Neuron (in vitro differentiated cells): Measurements from ENCODE around the gene NADSYN1.

Experiments
- H2AFZ ChIP-seq: one replicate; pipeline ENCODE4 v1.6.1; 2013; ENCODE audit warnings: low read depth, mild to moderate bottlenecking, inconsistent platforms, low read length, moderate library complexity
- H3K27me3 ChIP-seq: one replicate; pipeline ENCODE4 v1.6.1; 2013; ENCODE audit warnings: low read length; ENCODE audit not compliant: insufficient read depth
- H3K36me3 ChIP-seq: one replicate; pipeline ENCODE4 v1.6.1; 2013; ENCODE audit warnings: low read length; ENCODE audit not compliant: insufficient read depth
- H3K4me1 ChIP-seq: one replicate; pipeline ENCODE4 v1.6.1; 2013; ENCODE audit warnings: low read length; ENCODE audit not compliant: insufficient read depth
- H3K4me3 ChIP-seq: 2 replicates; pipeline ENCODE4 v1.5.1; 2013; ENCODE audit warnings: mild to moderate bottlenecking, low read length, moderate library complexity
- H3K9me3 ChIP-seq: one replicate; pipeline ENCODE4 v1.6.1; 2013; ENCODE audit warnings: low read length

The NADSYN1 gene

DNA sequence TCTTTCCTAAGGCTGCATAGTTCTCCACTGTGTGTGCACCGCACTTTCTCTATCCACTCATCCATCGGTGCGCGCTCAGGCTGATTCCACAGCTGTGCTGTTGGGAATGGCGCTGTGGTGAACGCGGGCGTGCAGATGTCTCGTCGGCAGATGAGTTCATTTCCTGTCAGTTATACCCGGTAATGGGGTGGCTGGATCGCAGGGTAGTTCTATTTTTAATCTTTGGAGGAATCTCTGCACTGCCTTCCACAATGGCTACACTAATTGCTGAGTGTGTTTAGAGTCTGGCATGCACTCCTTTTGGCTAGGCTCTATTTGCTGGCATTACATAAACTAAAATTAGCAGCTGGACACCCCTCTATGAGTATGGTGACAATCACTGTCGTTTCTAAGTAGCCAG, 46.1 kb downstream of the NADSYN1 start:
- Histone ChIP-seq H3K36me3 (peaks cover 52% of the 10 kb centered on the region), H3K4me1 (no peaks in the 10 kb centered on the region), H3K27me3 (no peaks in the 10 kb centered on the region), H3K9me3 (peaks cover 9% of the 10 kb centered on the region), H2AFZ (no peak overlapping the region), H3K4me3 (no peak overlapping the region)

DNA sequence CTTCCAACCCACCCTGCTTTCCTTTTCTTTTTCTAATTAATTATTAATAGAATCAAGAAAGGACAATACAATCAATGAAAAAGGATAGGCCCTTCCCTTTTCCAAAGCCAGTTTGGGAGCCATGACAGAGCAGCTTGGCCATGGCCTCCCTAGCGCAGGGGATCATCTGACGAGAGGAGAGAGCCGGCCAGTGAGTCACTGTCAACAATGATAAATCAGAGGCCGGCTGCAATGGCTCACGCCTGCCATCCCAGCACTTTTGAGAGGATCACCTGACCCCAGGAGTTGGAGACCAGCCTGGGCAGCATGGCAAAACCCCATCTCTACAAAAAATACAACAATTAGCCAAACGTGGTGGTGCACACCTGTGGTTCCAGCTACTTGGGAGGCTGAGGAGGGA, 46.5 kb downstream of the NADSYN1 start:
- Histone ChIP-seq H3K4me1 (peaks cover 4% of the 10 kb centered on the region), H3K36me3 (peaks cover 51% of the 10 kb centered on the region), H3K4me3 (no peak overlapping the region), H3K9me3 (peaks cover 9% of the 10 kb centered on the region), H2AFZ (no peak overlapping the region), H3K27me3 (no peaks in the 10 kb centered on the region)

DNA sequence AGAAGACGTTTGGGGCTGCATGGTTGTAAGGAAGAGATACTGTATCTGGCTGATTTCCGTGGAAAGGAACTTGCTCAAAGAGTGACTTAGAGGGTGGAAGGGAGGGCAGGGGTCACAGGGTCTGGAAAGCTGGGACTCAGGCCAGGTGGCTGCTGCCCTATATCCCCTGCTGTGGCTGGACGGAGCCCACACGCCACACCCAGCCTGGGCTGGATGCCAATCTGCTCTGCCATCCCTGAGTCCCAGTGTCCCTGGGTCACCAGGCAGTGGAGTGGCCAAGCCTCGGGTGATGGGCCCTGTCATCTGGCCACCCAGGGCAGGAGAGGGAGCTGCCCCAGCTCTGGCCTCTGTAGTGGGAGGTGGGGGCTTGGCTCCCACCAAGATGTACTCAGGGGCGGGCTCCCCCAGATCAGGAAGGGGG, 47.6 kb downstream of the NADSYN1 start:
- Histone ChIP-seq H3K4me1 (peaks cover 7% of the 10 kb centered on the region), H3K4me3 (no peak overlapping the region), H3K9me3 (peaks cover 8% of the 10 kb centered on the region), H2AFZ (no peak overlapping the region), H3K36me3 (peaks cover 47% of the 10 kb centered on the region), H3K27me3 (no peaks in the 10 kb centered on the region)

DNA sequence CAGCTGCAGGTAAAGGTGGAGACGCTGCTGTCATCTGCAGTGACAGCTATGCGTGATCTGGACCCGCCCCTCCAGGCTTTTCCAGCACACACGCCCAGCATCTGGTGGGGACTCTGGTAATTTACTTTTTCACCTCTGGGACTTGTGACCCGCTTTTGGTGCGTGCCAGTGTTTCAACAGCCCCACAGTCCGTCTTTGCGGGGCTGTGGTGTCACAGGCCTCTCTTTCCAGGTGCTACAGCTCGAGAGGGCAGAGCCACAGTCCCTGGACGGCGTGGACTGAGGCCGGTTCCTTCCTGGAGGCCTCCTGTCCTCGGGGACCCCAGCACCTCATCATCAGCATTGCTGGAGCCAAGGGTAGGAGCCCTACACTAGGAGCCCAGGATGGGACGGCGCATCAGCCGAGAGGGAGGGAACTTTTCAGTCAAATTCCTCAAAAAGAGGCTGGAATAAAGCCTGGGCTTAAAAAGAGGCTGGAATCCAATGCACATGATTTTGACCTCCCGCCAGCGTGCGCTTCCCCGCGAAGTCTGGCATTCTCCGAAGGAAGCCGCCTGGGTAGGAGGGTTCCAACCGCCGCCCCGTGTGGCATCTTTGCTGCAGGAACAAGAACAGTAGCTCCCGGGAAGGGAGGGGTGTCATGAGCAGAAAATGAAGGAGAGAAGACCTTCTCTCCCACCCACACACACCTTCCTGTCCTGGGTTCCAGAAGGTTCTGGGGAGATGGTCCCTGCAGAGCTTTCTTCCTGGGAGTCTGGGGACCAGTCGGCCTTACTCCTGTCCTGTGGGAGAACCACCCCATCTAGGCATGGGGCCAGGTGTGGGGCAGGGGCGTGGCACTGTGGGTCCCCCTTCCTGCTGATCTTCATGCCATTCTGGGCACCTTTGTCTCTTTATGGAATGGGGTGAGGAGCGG, 48.3 kb downstream of the NADSYN1 start:
- peaks cover 1% of the 10 kb centered on the region for H3K9me3 ChIP-seq
- no peak overlapping the region for H3K4me3 ChIP-seq
- no peaks in the 10 kb centered on the region for H3K27me3 ChIP-seq
- H3K36me3 ChIP-seq = peaks cover 40% of the 10 kb centered on the region
- peaks cover 7% of the 10 kb centered on the region for H3K4me1 ChIP-seq
- no peak overlapping the region for H2AFZ ChIP-seq

DNA sequence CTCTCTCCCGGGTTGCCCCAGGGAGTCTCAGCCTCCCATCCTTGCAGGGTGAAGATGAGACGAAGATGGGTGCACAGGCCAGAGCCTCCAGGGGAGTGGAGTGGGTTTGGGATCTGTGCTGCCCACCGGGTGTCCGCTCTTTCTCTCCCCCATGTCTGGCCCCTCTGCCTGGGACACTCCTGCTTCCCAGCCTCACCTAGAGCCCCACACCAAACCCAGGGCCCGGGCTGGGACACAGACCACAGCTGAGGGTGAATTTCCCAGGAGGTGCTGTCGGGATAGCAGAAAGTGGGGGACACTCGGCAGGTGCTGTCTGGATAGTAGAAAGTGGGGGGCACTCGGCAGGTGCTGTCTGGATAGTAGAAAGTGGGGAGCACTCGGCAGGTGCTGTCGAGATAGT, 49.0 kb downstream of the NADSYN1 start:
- H3K4me1 ChIP-seq = peaks cover 7% of the 10 kb centered on the region
- no peak overlapping the region for H2AFZ ChIP-seq
- H3K9me3 ChIP-seq = no peaks in the 10 kb centered on the region
- peaks cover 38% of the 10 kb centered on the region for H3K36me3 ChIP-seq
- no peaks in the 10 kb centered on the region for H3K27me3 ChIP-seq
- H3K4me3 ChIP-seq = no peak overlapping the region

DNA sequence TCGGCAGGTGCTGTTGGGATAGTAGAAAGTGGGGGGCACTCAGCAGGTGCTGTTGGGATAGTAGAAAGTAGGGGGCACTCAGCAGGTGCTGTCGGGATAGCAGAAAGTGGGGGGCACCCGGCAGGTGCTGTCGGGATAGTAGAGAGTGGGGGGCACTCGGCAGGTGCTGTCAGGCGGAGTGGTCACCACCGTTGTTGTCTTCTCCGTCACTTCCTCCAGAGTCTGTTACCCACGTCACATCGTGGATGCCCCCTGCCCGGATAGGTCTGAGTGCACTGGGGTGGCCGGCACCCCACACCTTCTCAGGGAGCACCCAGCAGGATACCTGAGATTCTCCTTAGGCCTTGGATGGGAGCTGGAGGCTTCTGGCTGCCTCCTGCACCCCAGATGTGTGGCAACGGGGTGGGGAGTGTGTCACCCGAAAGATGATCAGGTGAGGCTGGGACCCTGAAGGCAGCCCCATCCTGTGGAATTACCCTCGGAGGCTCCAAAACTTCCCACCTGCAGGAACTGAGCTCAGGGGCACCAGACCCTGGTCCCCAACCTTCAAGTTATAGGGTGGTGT, 50.0 kb downstream of the NADSYN1 start:
- Histone ChIP-seq H3K27me3 (no peaks in the 10 kb centered on the region), H3K4me3 (no peak overlapping the region), H3K4me1 (peaks cover 7% of the 10 kb centered on the region), H2AFZ (no peak overlapping the region), H3K36me3 (peaks cover 28% of the 10 kb centered on the region), H3K9me3 (no peaks in the 10 kb centered on the region)

DNA sequence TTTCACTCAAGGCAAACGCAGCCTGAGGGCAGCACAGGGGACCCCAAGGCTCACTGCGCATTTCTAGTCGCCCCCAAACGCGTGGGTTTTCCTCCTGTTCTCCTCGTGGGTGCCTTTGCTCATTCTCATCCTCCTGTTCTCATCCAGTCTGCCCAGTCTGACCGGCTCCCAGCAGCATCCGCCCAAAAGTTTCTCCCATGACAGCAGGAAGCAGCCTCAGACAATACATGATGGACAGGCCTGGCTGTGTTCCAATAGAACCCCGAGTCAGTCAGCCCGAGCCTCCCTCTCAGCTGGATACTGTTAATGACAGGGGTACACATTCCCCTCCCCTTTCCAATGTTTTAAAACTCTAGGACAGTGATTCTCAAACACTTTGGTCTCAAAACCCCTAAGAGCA, 51.5 kb downstream of the NADSYN1 start:
- no peak overlapping the region for H2AFZ ChIP-seq
- H3K4me3 ChIP-seq = no peak overlapping the region
- no peaks in the 10 kb centered on the region for H3K27me3 ChIP-seq
- H3K4me1 ChIP-seq = peaks cover 7% of the 10 kb centered on the region
- no peaks in the 10 kb centered on the region for H3K9me3 ChIP-seq
- H3K36me3 ChIP-seq = peaks cover 13% of the 10 kb centered on the region

DNA sequence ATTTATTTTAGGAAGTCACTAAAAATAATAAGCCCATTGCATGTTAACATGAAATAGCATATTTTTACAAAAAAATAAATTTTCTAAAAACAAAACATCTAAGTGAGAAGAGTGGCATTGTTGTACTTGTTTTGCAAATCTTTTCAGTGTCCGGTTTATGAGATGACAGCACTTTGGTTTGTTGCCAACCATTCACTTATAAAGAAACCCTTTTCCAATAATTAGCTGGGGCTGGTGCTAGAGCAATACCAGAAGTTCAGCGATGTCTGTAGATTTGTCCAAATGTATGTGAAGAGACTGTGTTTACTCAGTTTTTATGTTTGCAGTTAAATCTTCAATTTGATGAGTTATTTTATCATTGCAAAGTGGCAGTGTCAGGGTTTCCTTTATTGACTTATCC, 52.0 kb downstream of the NADSYN1 start:
- Histone ChIP-seq H3K9me3 (no peaks in the 10 kb centered on the region), H3K4me1 (peaks cover 7% of the 10 kb centered on the region), H2AFZ (no peak overlapping the region), H3K27me3 (no peaks in the 10 kb centered on the region), H3K36me3 (peaks cover 10% of the 10 kb centered on the region), H3K4me3 (no peak overlapping the region)

DNA sequence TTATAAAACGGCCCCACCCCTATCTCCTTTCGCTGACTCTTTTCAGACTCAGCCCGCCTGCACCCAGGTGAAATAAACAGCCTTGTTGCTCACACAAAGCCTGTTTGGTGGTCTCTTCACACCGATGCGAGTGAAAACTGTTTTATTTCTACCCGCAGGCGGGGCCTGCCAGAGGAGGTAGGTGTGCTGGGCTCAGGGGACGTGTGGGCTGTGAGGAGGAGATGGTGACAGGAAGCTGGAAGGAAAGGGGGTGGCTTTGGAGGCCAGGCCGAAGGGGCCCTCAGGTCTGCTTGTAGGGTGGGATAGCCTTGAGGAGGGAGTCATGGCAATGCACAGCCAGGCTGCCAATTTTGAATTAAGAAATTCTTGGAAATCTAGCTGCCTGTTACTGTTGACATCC, 52.8 kb downstream of the NADSYN1 start:
- Histone ChIP-seq H3K36me3 (peaks cover 6% of the 10 kb centered on the region), H3K9me3 (peaks cover 1% of the 10 kb centered on the region), H3K4me3 (no peak overlapping the region), H3K27me3 (no peaks in the 10 kb centered on the region), H2AFZ (no peak overlapping the region), H3K4me1 (peaks cover 7% of the 10 kb centered on the region)

DNA sequence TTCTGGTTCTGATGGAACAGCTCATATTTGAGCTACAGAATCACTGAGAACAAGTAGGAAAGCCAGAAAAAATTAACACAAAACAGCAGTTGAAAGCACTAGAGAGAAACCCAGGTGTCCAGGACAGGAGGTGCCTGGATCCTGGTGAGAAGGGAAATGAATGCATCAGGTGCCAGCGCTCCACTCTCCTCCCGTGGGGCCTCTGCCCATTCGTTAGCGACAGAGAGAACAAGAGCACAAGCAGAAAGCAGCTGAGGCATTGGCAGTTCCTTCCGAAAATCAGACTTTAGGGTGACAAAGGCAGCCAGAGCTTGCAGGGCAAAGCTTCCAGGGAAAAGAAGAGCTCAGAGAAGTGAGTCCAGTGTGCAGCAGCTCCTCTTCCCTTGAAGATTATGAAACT, 54.1 kb downstream of the NADSYN1 start:
- H3K27me3 ChIP-seq = no peaks in the 10 kb centered on the region
- H3K4me1 ChIP-seq = peaks cover 7% of the 10 kb centered on the region
- H3K9me3 ChIP-seq = peaks cover 2% of the 10 kb centered on the region
- no peak overlapping the region for H3K4me3 ChIP-seq
- H2AFZ ChIP-seq = no peak overlapping the region
- no peaks in the 10 kb centered on the region for H3K36me3 ChIP-seq

DNA sequence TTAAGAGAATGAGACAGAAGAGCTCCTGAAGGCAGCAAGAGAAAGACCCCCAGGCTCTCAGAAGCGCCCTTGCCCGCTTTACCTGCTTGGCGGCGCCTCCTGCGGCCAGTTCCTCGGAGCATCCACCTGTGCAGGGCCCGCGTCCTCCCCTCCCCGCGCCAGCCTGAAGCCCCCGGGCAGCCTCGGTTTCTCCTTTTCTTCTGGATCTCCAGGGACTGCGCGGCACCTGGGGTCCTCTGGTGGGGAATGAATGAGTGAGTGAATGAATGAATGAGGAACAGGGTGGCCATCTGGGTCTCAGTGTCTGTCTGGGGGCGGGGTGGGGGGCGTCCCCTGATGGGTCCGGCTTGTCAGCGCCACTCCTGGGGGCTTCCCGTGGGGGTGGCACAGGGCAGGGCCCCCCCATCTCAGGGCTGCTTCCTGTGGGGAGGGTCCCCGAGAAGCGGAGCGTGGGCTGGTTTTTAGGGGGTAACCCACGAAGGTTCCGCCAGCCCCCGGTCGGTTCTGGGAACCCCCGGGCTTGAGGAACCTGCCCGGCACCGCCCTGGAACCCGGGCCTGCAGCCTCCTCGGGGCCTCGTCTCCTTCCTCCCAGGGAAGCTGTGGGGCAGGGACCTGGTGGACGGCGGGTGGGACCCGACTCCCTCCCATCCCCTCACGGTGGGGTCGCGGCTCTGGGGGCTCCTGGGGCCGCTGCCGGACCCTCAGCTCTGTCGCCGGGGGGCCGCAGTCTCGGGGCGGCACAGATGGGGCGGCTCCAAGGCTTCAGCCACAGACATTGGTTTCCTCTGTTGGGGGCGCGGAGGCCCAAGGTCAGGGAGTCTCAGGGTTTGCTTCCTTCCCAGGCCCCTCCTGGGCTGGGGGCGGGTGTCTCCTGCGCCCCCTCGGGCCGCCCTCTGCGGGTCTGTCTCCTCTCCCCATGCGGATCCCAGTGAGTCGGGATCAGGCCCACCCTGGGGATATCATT, 65.8 kb downstream of the NADSYN1 start:
- Histone ChIP-seq H3K4me1 (no peaks in the 10 kb centered on the region), H3K27me3 (no peaks in the 10 kb centered on the region), H2AFZ (no peak overlapping the region), H3K4me3 (no peak overlapping the region), H3K36me3 (no peaks in the 10 kb centered on the region), H3K9me3 (no peaks in the 10 kb centered on the region)

DNA sequence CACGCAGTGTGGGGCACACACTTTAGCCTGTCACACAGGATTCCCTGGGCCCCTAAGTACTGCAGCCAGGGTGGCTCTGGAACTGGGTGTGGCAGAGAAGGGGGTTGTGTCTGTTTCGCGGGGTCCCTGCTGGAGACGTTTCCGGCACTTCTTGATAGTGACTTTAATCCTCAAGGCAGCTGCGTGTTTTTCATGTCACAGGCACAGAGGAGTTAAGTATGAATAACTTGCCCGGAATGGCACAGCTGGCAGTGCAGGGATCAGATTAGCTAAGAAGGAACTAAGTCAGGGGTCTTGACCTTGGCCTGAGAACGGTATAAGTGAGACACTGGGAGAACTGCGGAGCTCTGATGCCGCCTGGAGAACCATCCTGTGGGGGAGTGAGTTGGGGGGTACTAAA, 66.5 kb downstream of the NADSYN1 start:
- H3K4me1 ChIP-seq = no peaks in the 10 kb centered on the region
- no peak overlapping the region for H3K4me3 ChIP-seq
- H3K9me3 ChIP-seq = no peaks in the 10 kb centered on the region
- H3K27me3 ChIP-seq = no peaks in the 10 kb centered on the region
- H3K36me3 ChIP-seq = no peaks in the 10 kb centered on the region
- H2AFZ ChIP-seq = no peak overlapping the region
